NCI-H187 (cell line): ENCODE data around the gene HJURP.

Experiments
- DNase-seq, 2 experiments: peaks; one replicate each; lab custom pipeline; 2025; lab: John Stamatoyannopoulos, UW

Gene HJURP

GRCh38 chr2:233829193-233830110 lies 24.9 kb downstream of the HJURP start:
- DNase-seq = no peak

DNA sequence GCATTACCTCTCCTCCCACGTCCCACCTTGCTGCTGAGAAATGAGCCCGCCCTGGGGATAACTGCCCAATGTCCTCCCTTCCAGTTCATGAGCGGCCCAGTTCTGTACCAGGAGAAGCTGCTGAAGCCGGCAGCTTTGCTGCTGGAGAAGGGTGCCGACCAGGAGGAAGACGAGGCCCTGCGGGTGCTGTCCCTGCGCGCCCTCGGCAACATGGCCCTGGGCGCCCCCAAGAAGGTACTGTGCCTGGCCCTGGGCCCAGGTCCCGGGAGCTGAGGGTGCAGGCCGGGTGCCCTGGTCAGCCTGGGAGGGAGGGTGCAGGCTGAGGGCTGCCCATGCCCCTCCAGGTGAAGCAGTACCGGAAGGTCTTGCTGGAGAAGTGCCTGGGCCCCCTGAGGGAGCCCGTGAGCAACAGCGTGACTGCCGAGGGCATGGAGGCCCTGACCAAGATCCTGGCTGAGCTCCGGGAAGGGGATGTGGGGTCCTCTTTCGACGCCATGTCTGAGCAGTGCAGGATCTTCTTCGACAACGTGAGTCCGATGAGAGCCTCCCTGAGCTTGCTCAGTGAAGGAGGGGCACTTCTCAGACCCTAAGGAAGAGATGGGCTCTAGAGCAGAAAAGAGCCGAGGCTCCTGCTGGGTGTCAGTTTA lies 25.7 kb downstream of the HJURP start:
- DNase-seq = no peak

DNA sequence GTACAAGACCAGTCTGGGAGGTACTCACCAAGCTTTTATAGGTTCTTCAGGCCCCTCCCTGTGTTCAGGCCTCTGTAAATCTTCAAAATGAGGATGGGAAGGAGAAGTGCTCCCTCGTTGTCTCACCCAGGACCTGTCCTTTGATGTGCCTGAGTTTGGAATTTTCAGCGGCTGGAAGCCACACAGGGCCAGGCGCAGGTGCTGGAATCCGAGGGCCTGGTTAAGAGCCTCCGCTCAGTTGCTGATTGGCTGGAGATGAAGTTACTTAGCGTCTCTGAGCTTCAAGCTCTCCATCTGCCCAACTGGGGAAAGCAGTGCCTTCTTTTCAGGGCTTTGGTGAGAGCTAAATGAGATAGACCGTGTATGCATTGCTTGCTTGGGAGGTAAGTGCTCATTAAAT lies 30.0 kb downstream of the HJURP start:
- no peak for DNase-seq

- DNase-seq = no peak
These were observed 30.6 kb downstream of the HJURP start for GRCh38 chr2:233823731-233824121.

DNA sequence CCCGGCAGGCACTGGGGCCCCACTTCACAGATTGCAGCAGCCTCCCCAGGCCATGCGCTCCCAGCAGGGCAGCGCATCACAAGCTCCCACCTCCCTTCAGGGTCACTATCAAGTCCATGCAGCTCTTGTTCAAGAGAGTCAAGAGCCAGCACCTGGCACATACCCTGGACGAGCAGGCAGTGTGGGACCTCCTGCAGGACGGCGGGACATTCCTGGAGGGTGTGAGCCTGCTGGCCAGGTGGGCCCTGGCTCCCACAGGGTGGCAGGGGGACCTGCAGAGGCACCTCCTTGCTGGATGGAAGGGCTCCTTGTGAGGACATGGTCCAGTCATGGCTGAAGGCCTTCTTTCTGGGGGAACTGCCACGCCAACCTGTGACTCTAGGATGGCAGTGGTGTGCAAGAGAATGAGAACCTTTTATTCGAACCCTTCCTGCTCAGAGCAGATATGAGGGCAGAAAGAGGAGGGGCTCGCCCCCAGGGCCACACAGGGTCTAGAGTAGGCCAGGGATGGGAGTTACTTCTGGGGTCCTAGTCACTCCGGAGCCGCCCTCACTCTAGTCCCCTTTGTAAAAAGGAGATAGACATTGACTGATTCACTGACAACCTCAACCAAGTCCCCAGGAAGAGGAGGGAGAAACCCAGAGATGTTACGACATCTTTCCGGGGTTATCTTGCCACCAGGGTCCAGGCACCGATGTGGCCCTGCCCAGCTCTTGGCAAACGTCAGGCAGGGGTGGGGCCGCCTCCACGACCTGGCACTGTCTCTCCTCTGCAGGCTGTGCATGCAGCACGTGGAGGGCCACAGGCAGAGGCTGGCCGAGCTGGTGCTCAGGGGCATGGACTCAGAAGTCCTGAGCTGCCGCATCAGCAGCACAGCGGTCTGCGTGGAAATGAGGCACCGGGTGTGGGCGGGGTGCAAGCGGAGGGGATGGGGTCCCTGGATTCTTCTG lies 31.3 kb downstream of the HJURP start:
- DNase-seq = no peak

DNA sequence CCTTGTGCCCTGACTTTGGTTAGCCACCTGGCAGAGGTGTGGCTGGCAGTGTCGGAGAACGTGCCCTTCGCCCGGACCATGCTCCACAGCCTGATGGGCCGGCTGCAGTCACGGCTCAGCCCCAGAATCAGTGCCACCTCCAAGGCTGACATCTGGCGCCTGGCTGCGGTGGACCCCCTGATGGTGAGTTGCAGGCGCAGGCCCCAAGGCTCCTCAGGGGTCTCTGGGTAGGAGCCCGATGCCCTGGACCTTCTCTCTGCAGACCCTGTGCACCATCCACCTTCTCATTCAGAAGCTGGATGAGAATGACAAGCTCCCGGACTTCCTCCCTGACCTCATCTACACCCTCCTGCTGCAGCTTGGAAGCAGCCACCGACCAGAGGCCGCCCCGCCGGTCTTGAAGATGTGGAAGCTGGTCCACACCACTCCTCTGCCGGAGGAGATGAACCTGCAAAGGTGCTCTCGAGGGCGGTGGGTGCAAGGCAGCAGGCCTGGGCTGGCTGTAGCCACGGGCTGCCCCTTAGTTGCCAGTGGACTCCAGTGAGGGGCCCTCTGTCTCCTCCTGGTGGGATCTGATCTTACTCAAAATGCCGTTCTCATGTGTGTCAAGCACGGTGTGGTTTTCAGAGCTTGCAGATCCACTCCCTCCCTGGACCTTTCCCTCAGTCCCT lies 32.1 kb downstream of the HJURP start:
- DNase-seq = no peak

GRCh38 chr2:233821709-233822100 lies 32.6 kb downstream of the HJURP start:
- no peak for DNase-seq

GRCh38 chr2:233821196-233821595 lies 33.1 kb downstream of the HJURP start:
- no peak for DNase-seq

DNA sequence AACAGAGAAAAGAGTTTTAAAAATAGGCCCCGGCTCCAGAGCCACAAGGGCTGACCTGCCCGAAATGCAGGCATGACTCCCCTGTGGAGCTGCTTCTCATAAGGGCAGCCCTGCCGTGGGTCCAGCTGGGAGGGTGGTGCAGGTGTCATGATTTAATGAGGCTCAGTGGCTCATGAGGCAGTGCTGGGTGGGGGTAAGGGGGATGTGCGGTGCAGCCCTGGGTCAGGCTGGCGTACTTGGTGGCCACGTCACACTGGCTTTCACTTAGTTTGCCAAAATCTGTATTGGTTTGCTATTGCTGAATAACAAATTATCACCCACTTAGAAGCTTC lies 33.6 kb downstream of the HJURP start:
- no peak for DNase-seq

GRCh38 chr2:233819884-233820773 lies 34.2 kb downstream of the HJURP start:
- no peak for DNase-seq

DNA sequence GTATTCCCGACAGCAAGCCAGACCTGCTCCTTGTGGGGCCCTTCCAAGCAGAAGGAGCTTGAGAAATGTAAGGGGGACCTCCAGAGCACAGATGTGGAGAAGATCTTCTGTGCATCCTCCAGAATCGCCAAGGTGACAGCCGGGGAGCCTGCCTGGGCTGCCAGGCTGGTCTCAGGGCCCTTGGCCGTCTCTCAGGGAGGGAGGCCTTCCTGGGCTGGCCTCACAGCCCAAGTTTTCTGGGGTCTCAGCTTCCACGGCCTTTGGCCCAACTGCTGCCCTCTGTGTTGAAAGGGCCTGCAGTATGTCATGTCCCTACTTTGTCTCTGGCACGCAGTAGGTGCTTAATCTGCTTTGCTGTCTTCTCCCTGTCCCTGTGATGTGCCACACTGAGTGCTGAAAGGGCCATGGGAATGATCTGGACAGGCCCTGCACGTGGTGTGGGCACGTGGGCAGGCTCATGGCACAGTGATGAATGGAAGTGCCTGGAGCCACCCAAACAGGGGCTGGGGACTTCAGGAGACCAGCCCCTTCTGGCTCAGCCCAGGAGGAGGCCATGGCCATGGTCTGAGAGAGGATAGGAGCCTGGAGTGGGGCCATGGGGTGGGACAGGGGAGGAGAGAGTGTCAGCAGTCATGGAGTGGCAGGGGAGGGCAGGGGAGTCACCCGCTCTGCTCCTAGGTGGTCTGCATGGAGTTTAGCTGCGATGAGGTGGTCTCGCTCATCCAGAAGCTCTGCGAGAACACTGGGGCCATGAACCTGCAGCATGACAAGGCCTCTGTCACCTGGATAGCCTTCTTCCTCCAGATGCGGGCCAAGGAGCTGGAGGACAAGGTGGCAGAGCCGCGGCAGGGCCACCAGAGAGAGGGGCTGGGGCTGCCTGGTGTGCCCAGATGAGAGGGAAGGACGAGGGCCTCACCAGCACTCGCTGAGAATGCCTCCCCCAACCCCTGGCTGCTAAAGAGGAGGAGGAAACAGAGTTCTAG lies 35.4 kb downstream of the HJURP start:
- DNase-seq = no peak

DNA sequence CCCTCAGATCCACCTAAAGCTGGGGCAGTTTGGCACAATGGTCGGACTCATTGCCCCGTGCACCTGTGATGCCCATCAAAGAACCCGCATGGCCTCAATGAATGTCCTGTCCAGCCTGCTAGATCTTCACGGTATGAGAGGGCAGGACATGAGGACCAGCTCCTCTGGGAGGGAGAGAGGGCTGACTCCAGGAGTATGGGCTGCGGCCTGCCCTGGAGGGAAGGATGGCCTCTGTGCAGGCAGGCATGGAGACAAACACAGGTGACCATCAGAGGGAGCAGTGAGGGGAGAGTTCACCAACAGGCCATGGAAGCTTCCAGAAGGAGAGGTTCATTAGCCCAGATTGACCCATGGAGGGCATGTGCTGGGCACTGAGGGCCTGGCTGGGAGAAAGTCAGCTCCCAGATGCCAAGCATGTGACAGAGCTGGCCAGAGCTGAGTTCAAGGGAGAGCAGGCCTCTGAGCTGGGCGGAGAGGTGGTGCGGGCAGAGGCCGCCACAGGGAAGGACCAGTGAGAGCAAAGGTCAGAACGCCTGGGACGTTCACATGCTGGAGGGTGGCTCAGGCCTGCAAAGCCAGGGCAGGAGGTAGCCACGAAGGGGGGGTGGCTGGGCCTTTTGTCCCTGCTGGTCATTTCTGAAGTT lies 36.2 kb downstream of the HJURP start:
- no peak for DNase-seq

- no peak for DNase-seq
These were observed 36.9 kb downstream of the HJURP start for GRCh38 chr2:233817361-233817911.

GRCh38 chr2:233816771-233817170 lies 37.6 kb downstream of the HJURP start:
- no peak for DNase-seq

DNA sequence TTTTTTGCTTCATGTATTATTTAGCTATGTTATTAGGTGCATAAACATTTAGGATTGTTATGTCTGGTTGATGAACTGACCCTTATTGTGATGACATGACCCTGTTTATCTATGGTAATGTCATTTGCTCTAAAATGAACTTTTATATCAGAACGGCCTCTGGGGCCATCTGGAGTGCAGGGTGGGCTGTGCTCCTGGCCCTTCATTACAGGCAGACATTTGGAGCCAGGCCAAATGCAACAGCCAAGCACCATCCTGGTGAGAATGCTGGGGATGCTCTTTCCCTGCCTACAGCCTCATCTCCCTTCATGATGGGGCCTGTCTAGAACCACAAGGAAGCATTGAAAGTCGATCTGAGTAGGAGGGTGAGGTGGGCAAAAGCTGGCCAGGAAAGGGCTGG lies 38.0 kb downstream of the HJURP start:
- no peak for DNase-seq

DNA sequence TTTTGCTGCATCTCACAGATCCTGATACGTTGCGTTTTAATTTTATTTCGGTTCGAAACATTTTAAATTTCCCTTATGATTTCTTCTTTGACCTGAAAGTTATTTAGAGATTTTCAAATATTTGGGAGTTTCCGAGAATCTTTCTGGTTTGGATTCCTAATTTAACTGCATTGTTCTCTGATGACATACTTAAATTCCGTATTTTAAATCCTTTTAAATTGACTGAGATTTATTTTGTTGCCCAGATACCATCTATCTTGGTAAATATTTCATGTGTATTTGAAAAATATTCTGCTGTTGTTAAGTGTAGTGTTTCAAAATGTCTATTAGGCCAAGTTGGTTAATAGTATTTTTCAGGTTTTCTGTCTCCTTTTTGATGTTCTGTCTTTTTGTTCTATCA lies 38.5 kb downstream of the HJURP start:
- no peak for DNase-seq

DNA sequence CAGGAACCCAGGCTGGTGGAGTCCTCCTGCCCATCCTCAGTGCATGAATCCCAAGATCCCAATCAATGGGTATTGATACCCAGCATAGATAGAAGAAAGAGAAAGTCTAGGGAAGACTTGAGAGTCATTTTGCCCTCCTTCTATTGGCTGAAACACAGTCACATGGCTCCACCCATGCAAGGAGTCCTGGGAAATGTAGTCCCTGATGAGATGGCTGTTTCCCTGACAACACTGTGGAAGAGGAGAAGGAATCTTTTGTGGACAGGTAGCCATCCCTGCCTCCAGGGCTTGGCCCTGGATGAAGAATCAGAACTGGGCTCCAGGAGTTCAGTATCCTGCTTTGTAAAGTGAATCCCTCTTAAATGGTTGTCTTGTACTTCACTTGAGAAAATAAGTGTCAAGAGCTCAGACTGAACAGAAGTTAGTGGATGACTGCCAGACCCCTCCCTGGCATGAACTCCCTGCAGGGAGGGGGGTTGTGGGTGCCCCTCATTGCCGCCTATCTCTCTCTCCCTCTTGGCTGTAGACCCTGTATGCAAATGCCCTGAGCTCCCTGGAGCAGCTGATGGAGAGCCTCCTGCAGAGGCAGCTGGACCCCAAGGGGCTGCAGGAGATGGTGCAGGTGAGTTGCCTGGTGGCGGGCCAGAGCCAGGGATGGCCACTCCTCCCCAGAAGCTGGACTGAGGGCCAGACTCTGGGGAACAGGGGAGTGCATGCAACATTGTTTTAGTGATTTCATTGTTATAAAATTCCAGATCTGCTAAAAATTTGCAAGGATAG lies 40.1 kb downstream of the HJURP start:
- DNase-seq = no peak
